LNCAP (cell line): ENCODE data around the gene PIGK.

Experiments used
- CTCF ChIP-seq: fragments of 450-650 bp; IDR thresholded peaks from 2 replicates; pipeline ENCODE4 v1.5.1; 2017; ENCODE audit warnings: mild to moderate bottlenecking

PIGK gene

GRCh38 chr1:77219166-77219887, at the start of gene PIGK:
Gene PIGK, minus strand, starts transcription at chr1:77219430. Its CDS starts 28 bp downstream, at chr1:77219402.
- no peak; the same call in 1 of the 2 replicates for TF ChIP-seq CTCF

GRCh38 chr1:77267035-77267434, 47.8 kb upstream of the PIGK start:
- TF ChIP-seq CTCF = no peak

- no peak for TF ChIP-seq CTCF
Observed at GRCh38 chr1:77265180-77265579, 46.0 kb upstream of the PIGK start.

GRCh38 chr1:77263708-77264107, 44.5 kb upstream of the PIGK start:
- TF ChIP-seq CTCF = no peak

- TF ChIP-seq CTCF = no peak
Observed at GRCh38 chr1:77253211-77253610, 34.0 kb upstream of the PIGK start.

- no peak for TF ChIP-seq CTCF
Observed at GRCh38 chr1:77250126-77250525, 30.9 kb upstream of the PIGK start.

GRCh38 chr1:77245830-77246229, 26.6 kb upstream of the PIGK start:
- no peak for TF ChIP-seq CTCF

GRCh38 chr1:77239311-77239710, 20.1 kb upstream of the PIGK start:
- no peak for TF ChIP-seq CTCF
